Transverse colon (tissue), 4 donors: Measurements from ENCODE around the gene B3GNT4. TPM values are rescaled to one million over a fixed set of nuclear protein-coding genes. Genes with fewer than 3 reads are reported as not detected.
"Not testable (repeated sequence)": the region's sequence is repeated elsewhere in the genome, so short reads cannot be mapped to it uniquely, and the experiment has no call there.

Experiments used
- DNase-seq: peaks from one replicate; pipeline ENCODE4 v3.0.0-alpha.2; 2019
- H3K27ac ChIP-seq, 4 donors: fragments of 200-600 bp; sonication (generic); 2 replicates each; pipeline ENCODE4 v1.5.1; 2016 to 2018; ENCODE audit warnings: inconsistent platforms in 4 of 4
- H3K27me3 ChIP-seq: fragments of 200-600 bp; sonication (generic); 2 replicates; pipeline ENCODE4 v1.5.1; 2017; ENCODE audit warnings: inconsistent platforms
- H3K36me3 ChIP-seq, 4 donors: fragments of 200-600 bp; sonication (generic); 2 replicates each; pipeline ENCODE4 v1.5.1; 2017 to 2019; ENCODE audit warnings: inconsistent platforms in 4 of 4
- H3K4me1 ChIP-seq, 4 donors: fragments of 200-600 bp; sonication (generic); 2 replicates each; pipeline ENCODE4 v1.5.1; 2017 to 2020; ENCODE audit warnings: inconsistent platforms in 4 of 4
- H3K4me3 ChIP-seq, 4 donors: fragments of 200-600 bp; sonication (generic); 1 replicate in 1 of 4; 2 replicates in 3 of 4; pipeline versions ENCODE4 v1.5.1 to v1.6.1; 2017 to 2019; ENCODE audit warnings: inconsistent platforms in 4 of 4
- H3K9me3 ChIP-seq, 2 donors: fragments of 200-600 bp; sonication (generic); 2 replicates each; pipeline ENCODE4 v1.5.1; 2017 to 2019; ENCODE audit warnings: inconsistent platforms in 2 of 2
- EP300 ChIP-seq: sonication (generic); formaldehyde crosslinking; IDR thresholded peaks from one replicate; pipeline ENCODE4 v1.6.1; 2017; ENCODE audit warnings: antibody characterized with exemption, low read depth
- POLR2A ChIP-seq: fragments of 450-650 bp; IDR thresholded peaks from one replicate; pipeline ENCODE4 v1.6.1; 2016; ENCODE audit warnings: antibody characterized with exemption, mild to moderate bottlenecking, moderate library complexity
- POLR2AphosphoS5 ChIP-seq, 3 donors: sonication (generic); formaldehyde crosslinking; IDR thresholded peaks; one replicate each; pipeline ENCODE4 v1.6.1; 2016; ENCODE audit warnings: antibody characterized with exemption in 3 of 3
- WGBS, 2 donors: methylation state at CpG; one replicate each; pipeline ENCODE4 v1.1.5; 2018; ENCODE audit warnings: low coverage in 1 of 2; 5-methylcytosine and 5-hydroxymethylcytosine counted together
- in situ Hi-C, 4 donors: fragments of 200-750 bp; cut with MboI; loops; one replicate each; pipeline versions ENCODE4 v1.15.0 to v1.15.1; 2017; ENCODE audit warnings: low sequenced_read_pairs in 3 of 4, low pct_ligation_motif_present in 1 of 4, low pct_unique_long_range_greater_than_20kb in 1 of 4
- intact Hi-C: fragments of 100-400 bp; cut with DNase I; formaldehyde crosslinking; loops from one replicate; pipeline ENCODE4 v1.15.1; 2023; ENCODE audit warnings: low total_unique reads
- small RNA-seq, 4 donors: library from RNA; depleted of rRNA; stranded (forward); fragments of <200 nt; gene quantifications; one replicate each; pipeline ENCODE3, GENCODE V24; 2016
- total RNA-seq, 4 donors: library from RNA; depleted of rRNA; stranded (reverse); fragments of >200 nt; gene quantifications; one replicate each; pipeline ENCODE4 v1.1.0, GENCODE V29; 2016
- TF ChIP-seq, protein P1 (sequence below), 5 experiments: fragments of 200-600 bp in 3 of 5; fragments of 450-650 bp in 2 of 5; sonication (generic) in 3 of 5; IDR thresholded peaks; 1 replicate in 2 of 5; 2 replicates in 3 of 5; pipeline ENCODE4 v1.5.1; 2016 to 2017; ENCODE audit warnings: antibody characterized with exemption in 5 of 5, inconsistent platforms in 3 of 5, mild to moderate bottlenecking in 2 of 5, moderate library complexity in 1 of 5

The B3GNT4 gene
- total RNA-seq, 4 donors from 2014 or later, result 1.3 TPM; not detected in 3

DNA sequence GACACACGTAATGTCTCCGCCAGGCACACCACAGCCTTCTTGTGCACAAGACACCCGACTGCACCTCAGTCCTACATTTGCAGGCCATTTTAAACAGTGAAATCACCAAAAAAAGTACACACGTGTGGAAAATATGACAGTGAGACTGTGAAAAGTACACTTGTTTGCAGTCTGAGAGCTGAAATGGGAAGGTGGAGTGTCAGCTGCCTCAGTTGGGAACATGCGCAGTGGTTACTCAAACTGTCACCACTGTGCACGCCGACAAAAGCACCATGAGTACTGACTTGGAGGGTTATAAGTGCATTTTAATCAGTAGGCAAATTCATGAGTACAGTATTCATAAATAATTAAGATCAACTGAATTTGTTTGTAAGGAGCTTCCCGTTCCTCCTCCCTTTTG is 47.0 kb downstream of the B3GNT4 start:
- H3K4me1 ChIP-seq, result no peaks in the 10 kb centered on the region
- H3K27me3 ChIP-seq, result no peaks in the 10 kb centered on the region
- H3K36me3 ChIP-seq, result peaks cover 0 to 18% (median 9%) of the 10 kb centered on the region in 4 donors
- intact Hi-C loops, result no loop called here
- H3K4me3 ChIP-seq, result no peak overlapping the region
- 94 to 96% methylated on average over 4 to 8 of the region's 8 CpGs for WGBS, 2 donors
- TF ChIP-seq POLR2AphosphoS5 (IDR thresholded peaks at IDR 0.05) (no peak), EP300 (no peak), POLR2A (no peak)
- TF ChIP-seq, protein P1, sequence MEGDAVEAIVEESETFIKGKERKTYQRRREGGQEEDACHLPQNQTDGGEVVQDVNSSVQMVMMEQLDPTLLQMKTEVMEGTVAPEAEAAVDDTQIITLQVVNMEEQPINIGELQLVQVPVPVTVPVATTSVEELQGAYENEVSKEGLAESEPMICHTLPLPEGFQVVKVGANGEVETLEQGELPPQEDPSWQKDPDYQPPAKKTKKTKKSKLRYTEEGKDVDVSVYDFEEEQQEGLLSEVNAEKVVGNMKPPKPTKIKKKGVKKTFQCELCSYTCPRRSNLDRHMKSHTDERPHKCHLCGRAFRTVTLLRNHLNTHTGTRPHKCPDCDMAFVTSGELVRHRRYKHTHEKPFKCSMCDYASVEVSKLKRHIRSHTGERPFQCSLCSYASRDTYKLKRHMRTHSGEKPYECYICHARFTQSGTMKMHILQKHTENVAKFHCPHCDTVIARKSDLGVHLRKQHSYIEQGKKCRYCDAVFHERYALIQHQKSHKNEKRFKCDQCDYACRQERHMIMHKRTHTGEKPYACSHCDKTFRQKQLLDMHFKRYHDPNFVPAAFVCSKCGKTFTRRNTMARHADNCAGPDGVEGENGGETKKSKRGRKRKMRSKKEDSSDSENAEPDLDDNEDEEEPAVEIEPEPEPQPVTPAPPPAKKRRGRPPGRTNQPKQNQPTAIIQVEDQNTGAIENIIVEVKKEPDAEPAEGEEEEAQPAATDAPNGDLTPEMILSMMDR (IDR thresholded peaks at IDR 0.05), result no peak
- no peak for DNase-seq
- no peak overlapping the region for H3K27ac ChIP-seq
- in situ Hi-C loops, result no loop called here
- no peaks in the 10 kb centered on the region for H3K9me3 ChIP-seq

DNA sequence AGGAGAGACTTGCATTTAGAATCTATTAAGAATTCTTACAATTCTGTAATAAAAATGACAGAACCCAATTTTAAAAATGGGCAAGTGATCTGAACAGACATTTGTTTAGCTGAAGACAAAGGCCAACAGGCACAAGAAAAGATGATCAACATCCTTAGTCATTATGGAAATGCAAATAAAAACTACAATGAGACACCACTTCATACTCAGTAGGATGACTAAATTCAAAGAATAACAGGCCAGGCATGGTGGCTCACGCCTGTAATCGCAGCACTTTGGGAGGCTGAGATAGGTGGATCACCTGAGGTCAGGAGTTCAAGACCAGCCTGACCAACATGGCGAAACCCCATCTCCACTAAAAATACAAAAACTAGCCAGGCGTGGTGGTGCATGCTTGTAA is 55.0 kb downstream of the B3GNT4 start:
- WGBS, 2 donors, result 92% methylated on average over 4 of the region's 4 CpGs; no CpG with 5 or more reads in 1 of the 2 donors
- peaks cover 0 to 46% (median 22%) of the 10 kb centered on the region in 4 donors for H3K36me3 ChIP-seq

More for the DNA sequence above, 55.0 kb downstream of the B3GNT4 start:
- DNase-seq, H3K4me3 ChIP-seq, H3K4me1 ChIP-seq, H3K27me3 ChIP-seq, in situ Hi-C loops, intact Hi-C loops, H3K27ac ChIP-seq, H3K9me3 ChIP-seq: not testable (repeated sequence)

Small RNAs within 50 kb of the gene (small RNA-seq; reads per million reads assigned to genes)
- gene DIABLO, result 0.35 to 0.83 (median 0.62) reads per million in 4 donors

Other genes starting within 250 kb of the B3GNT4 start
- gene BCL7A, start 181.8 kb upstream of the B3GNT4 start, total RNA-seq, result 1 to 10 TPM in 3 of 4 donors, under 1 TPM in 1; 0.75 to 6.8 (median 6.3) TPM
- gene MLXIP, start 125.0 kb upstream of the B3GNT4 start, total RNA-seq, result 100 to 1,000 TPM in 3 of 4 donors, 10 to 100 TPM in 1; 99.5 to 302 (median 151) TPM
- not detected for gene IL31, start 29.5 kb upstream of the B3GNT4 start, total RNA-seq
- under 1 TPM in 1 of 4 donors, not detected in 3; 0.64 TPM for gene LRRC43, start 20.6 kb upstream of the B3GNT4 start, total RNA-seq
- gene DIABLO, start 22.3 kb downstream of the B3GNT4 start, total RNA-seq, result 100 to 1,000 TPM in 1 of 4 donors, 10 to 100 TPM in 3; 10.5 to 121 (median 54.3) TPM
- 10 to 100 TPM in 3 of 4 donors, 1 to 10 TPM in 1; 2.2 to 18.7 (median 16.3) TPM for gene VPS33A, start 62.8 kb downstream of the B3GNT4 start, total RNA-seq
- gene CLIP1, start 219.0 kb downstream of the B3GNT4 start, total RNA-seq, result 100 to 1,000 TPM in 1 of 4 donors, 10 to 100 TPM in 3; 49.2 to 111 (median 88.6) TPM